ENCODE measurements around the gene DSCAM.

DNA sequence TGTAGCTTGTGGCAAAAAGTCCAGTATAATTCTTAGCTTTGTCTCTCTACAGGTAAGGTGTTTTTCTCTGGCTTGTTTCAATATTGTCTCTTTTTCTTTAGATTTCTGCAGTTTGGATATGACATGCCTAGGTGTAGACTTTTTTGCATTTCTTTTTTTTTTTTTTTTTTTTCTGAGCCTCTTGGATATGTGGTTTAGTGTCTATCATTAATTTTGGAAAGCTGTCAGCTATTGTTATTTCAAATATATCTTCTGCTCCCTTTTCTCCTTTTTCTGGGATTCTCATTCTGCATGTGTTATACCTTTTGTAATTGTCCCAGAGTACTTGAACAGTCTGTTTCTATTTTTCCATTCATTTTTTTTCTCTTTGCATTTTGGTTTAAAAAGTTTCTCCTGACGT is 243.2 kb downstream of the DSCAM start:
- TF ChIP-seq, protein P1, sequence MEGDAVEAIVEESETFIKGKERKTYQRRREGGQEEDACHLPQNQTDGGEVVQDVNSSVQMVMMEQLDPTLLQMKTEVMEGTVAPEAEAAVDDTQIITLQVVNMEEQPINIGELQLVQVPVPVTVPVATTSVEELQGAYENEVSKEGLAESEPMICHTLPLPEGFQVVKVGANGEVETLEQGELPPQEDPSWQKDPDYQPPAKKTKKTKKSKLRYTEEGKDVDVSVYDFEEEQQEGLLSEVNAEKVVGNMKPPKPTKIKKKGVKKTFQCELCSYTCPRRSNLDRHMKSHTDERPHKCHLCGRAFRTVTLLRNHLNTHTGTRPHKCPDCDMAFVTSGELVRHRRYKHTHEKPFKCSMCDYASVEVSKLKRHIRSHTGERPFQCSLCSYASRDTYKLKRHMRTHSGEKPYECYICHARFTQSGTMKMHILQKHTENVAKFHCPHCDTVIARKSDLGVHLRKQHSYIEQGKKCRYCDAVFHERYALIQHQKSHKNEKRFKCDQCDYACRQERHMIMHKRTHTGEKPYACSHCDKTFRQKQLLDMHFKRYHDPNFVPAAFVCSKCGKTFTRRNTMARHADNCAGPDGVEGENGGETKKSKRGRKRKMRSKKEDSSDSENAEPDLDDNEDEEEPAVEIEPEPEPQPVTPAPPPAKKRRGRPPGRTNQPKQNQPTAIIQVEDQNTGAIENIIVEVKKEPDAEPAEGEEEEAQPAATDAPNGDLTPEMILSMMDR (IDR thresholded peaks at IDR 0.05): no peak
- TF ChIP-seq POLR2A (IDR thresholded peaks at IDR 0.05): no peak

All from Peyer's patch (tissue), 4 donors.